Forelimb muscle (tissue), 1 donor: ENCODE results near the gene ERGIC2. TPM values are rescaled to one million over a fixed set of nuclear protein-coding genes. Genes with fewer than 3 reads are reported as not detected.

ENCODE experiments used
- DNase-seq: peaks from one replicate; pipeline ENCODE4 v3.0.0-alpha.2; 2013; ENCODE audit warnings: low read depth
- polyA plus RNA-seq: library from polyadenylated mRNA; unstranded; fragments of 120-200 nt; gene quantifications from one replicate; pipeline ENCODE4 v1.2.1, GENCODE V29; 2013; ENCODE audit not compliant: insufficient read length

The ERGIC2 gene
- polyA plus RNA-seq, 1 donor: 56.2 TPM

GRCh38 chr12:29376118-29376517 is 4.9 kb downstream of the ERGIC2 start:
- DNase-seq: no peak

- DNase-seq: no peak
Observed at GRCh38 chr12:29374913-29375312, 6.1 kb downstream of the ERGIC2 start.

GRCh38 chr12:29374012-29374411 is 7.0 kb downstream of the ERGIC2 start:
- DNase-seq: no peak

GRCh38 chr12:29365091-29365490 is 15.9 kb downstream of the ERGIC2 start:
- DNase-seq: no peak

- no peak for DNase-seq
Observed at GRCh38 chr12:29354954-29355353, 26.0 kb downstream of the ERGIC2 start.

GRCh38 chr12:29350080-29350479 is 30.9 kb downstream of the ERGIC2 start:
- peak; percentile 9 for DNase-seq

GRCh38 chr12:29346769-29347421 is 34.1 kb downstream of the ERGIC2 start:
- no peak for DNase-seq

- DNase-seq: no peak
Observed at GRCh38 chr12:29343022-29343799, 37.8 kb downstream of the ERGIC2 start.

- DNase-seq: no peak
Observed at GRCh38 chr12:29337325-29337724, 43.6 kb downstream of the ERGIC2 start.

- DNase-seq: no peak
Observed at GRCh38 chr12:29334937-29335336, 46.0 kb downstream of the ERGIC2 start.

GRCh38 chr12:29333178-29333577 is 47.8 kb downstream of the ERGIC2 start:
- DNase-seq: no peak

- DNase-seq: no peak
Observed at GRCh38 chr12:29329411-29329810, 51.6 kb downstream of the ERGIC2 start.

GRCh38 chr12:29322157-29322556 is 58.8 kb downstream of the ERGIC2 start:
- DNase-seq: no peak

GRCh38 chr12:29320295-29321085 is 60.5 kb downstream of the ERGIC2 start:
- DNase-seq: no peak

GRCh38 chr12:29317556-29318363 is 63.2 kb downstream of the ERGIC2 start:
- peak; percentile 52 for DNase-seq

- no peak for DNase-seq
Observed at GRCh38 chr12:29316752-29317151, 64.2 kb downstream of the ERGIC2 start.

GRCh38 chr12:29314416-29314815 is 66.6 kb downstream of the ERGIC2 start:
- no peak for DNase-seq

GRCh38 chr12:29310899-29311298 is 70.1 kb downstream of the ERGIC2 start:
- no peak for DNase-seq

- no peak for DNase-seq
Observed at GRCh38 chr12:29309320-29309902, 71.6 kb downstream of the ERGIC2 start.

- DNase-seq: no peak
Observed at GRCh38 chr12:29306682-29307081, 74.3 kb downstream of the ERGIC2 start.

- DNase-seq: no peak
Observed at GRCh38 chr12:29306266-29306665, 74.7 kb downstream of the ERGIC2 start.
